GM12872 (cell line): ENCODE measurements around the gene MAP2K3.

ENCODE experiments used
- TF ChIP-seq, protein P1 (sequence below): IDR thresholded peaks from 3 replicates; pipeline ENCODE4 v1.5.1; 2011; ENCODE audit warnings: low read depth, mild to moderate bottlenecking, low read length, moderate library complexity; ENCODE audit not compliant: insufficient read depth

The MAP2K3 gene

DNA sequence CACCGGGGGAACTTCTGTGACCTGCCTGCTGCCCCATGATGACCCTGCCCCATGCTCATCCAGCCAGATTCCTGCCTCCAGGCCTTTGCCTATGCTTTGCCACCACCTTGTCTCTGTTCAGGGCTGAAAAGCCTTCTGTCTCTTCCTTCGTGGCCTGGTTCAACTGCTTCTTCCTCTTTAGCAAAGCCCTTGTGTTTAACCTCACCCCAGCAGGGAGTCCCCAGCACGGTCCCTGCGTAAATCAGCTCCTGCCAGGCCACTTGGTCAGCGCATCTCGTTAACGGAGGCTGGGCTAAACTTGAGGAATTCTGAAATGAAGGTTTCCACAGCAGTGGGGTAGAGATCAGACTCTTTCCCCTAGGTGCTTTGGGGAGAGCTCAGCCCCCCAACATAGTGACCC is 75.5 kb downstream of the MAP2K3 start:
- TF ChIP-seq, protein P1, sequence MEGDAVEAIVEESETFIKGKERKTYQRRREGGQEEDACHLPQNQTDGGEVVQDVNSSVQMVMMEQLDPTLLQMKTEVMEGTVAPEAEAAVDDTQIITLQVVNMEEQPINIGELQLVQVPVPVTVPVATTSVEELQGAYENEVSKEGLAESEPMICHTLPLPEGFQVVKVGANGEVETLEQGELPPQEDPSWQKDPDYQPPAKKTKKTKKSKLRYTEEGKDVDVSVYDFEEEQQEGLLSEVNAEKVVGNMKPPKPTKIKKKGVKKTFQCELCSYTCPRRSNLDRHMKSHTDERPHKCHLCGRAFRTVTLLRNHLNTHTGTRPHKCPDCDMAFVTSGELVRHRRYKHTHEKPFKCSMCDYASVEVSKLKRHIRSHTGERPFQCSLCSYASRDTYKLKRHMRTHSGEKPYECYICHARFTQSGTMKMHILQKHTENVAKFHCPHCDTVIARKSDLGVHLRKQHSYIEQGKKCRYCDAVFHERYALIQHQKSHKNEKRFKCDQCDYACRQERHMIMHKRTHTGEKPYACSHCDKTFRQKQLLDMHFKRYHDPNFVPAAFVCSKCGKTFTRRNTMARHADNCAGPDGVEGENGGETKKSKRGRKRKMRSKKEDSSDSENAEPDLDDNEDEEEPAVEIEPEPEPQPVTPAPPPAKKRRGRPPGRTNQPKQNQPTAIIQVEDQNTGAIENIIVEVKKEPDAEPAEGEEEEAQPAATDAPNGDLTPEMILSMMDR: no peak

DNA sequence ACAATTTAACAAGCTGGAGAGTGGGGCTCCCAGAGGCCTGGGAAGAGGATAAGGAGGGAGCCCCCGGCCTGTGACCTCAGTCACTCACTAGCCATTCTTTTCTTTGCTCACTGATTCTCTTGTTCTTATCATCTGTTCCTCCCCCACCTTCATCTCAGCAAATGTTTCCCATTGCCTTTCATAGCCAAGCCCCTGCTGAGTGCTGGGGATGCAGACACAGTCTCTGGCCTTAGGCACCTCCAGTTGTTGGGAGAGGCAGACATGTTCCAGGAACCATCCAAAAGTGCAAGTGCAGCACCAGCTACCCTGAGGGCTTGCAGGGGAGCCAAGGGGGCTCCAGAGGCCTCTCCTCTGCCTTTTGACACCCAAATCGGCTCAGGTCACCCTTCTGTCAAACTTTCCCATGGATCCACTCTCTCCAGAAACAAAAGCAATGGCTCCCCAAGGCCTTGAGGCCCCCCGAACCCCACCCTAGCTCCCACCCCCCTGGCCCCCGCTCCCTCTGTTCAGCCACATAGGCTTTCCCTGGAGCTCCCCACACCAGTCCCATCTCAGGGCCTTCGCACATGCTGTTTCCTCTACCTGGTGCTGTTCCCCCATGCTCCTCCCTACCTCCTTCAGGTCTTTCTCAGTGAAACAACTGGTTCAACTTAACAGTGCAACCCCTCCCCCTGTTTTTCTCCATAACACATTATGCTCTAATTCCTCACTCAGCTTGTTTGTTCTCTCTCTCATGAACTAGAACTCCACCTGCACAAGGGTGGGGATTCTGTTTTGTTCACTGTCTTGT is 76.7 kb downstream of the MAP2K3 start:
- TF ChIP-seq, protein P1: no peak

DNA sequence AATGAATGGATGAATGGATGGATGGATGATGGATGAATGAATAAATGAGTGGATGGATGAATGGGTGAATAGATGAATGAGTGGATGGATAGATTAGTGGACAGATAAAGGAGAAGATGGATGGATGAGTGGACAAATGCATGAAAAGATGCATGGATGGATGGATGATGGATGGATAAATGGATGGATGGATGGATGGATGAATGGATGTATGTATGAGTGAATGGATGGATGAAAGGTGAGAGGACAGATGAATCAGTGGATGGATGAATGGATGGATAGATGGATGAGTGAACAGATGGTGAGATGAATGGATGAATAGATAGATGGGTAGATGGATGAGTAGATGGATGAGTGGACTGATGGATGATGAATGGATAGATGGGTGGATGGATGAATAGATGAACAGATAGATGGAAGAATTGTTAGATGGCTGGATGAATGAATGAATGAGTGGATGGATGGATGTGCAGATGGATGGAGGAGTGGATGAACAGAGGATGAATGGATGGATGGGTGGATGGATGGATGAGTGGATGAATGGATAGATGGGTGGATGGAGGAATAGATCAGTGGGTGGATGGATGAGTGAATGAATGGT is 77.9 kb downstream of the MAP2K3 start:
- TF ChIP-seq, protein P1: no peak

DNA sequence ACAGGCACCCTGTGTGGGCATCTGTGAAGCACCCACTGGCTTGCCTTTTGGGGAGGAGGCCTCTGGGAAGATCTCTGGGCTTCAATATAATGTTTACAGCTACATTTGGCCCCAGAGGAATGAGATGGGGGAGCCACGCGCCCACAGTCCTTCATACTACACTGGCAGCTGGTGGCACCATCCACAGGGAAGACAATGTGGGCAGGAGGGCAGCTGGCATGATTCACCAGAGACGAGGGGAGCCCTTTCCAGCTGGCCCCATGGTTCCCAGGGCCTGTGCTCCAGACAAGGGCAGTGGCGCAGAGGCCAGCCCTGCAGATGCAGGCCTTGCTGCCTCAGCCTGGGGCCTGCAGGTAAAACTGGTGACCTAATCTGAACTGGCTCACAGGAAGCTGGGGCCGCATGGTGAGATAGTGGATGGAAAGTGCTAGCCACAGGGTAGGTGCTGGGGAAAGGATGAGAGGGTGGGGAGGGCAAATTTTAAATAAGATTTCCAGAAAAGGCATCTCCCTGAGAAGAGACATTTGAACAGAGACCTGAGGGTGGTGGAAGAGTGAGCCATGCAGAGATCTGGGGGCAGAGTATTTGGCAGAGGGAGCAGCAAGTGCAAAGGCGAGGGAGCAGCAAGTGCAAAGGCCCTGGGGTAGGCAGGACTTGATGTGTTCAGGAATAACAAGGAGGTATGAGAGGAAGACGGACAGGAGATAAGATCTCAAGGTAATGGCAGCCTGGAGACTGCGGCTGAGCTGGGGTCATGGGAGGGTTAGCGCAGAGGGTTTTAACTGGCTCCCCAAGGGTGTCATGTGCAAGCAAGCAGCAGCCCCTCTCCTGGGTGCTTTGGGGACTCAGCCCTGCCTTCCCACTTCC is 79.5 kb downstream of the MAP2K3 start:
- TF ChIP-seq, protein P1: no peak
